Erythroblast (primary cell): Measurements from ENCODE around the gene INPP4B.

Source experiments
- DNase-seq, 2 experiments: peaks; one replicate each; lab custom pipeline; 2025; lab: John Stamatoyannopoulos, UW
- GATA1 ChIP-seq: IDR thresholded peaks from 2 replicates; pipeline ENCODE4 v1.6.1; 2011; ENCODE audit warnings: low read depth, mild to moderate bottlenecking, control low read depth, low read length, moderate library complexity
- POLR2A ChIP-seq: IDR thresholded peaks from 2 replicates; pipeline ENCODE4 v1.6.1; 2011; ENCODE audit warnings: mild to moderate bottlenecking, low read length

INPP4B gene

DNA sequence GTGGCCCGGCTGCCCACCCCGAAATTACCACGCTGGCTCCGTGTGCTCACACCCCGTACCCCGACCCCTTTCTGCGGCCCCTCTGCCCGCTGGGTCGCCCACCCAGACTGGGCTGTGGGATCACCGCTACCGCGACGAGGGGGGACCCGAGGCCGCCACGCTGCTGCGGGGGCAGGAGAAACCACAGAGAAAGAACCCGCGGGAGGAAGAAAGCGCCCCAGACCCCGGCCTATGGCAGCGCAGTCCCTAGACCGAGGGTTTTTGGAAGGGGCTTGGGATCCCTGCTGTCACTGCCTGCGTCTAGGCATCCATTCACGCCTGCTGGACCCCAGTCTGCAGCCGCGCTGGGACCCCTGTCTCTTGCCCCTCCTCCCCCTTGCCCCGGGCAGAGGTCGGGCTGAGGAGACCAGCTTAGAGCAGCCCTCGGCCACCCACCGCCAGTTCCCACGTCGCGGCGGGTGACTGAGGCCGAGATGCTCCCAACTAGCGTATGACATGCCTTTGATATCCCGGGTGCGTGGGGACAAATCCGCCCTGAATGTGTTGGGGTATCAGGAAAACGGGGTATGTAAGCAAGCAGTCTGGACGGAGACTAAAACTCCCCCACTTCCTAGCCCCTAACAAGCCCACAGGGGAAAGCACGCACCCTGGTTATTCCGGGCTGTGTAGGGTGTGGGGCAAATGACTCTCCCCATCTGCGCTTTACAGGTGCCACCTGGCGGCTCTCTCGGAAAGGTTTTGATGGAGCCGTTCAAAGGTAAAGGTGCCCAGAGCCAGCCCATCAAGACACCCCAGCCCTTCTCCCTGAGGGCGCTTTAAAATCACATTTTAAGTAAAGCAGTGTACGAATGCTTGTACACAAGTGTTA lies 862 bp upstream of the INPP4B start:
- peak; percentile 9 to 33 for DNase-seq
- TF ChIP-seq POLR2A (no peak), GATA1 (no peak)

GRCh38 chr4:142845293-142846107 lies 601 bp downstream of the INPP4B start:
- TF ChIP-seq POLR2A: no peak
- TF ChIP-seq GATA1: no peak
- no peak for DNase-seq

GRCh38 chr4:142844782-142845181 lies 1.3 kb downstream of the INPP4B start:
- TF ChIP-seq GATA1 (no peak), POLR2A (no peak)
- no peak for DNase-seq

GRCh38 chr4:142840516-142841123 lies 5.5 kb downstream of the INPP4B start:
- DNase-seq: peak; percentile 13 to 54
- TF ChIP-seq GATA1 (no peak), POLR2A (no peak)

GRCh38 chr4:142838778-142839177 lies 7.3 kb downstream of the INPP4B start:
- DNase-seq: no peak
- TF ChIP-seq GATA1: no peak
- no peak for TF ChIP-seq POLR2A

DNA sequence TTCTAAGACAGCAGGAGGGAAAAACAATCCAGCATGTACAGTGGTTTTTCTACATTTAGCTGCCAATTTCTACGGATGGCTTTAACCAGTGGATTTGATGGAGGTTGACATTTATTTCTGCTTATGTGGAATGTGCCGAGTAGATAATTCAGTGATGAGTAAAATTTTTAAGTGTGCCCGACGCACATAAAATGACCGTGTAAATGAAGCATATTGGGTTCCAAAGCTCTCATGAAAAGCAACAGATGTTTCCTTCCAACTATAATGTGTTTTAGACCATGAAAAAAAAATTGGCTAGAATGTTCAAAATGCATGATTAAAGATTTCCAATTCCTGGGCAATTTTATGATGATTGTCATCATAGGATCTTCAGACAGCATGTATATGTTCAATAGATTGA lies 14.1 kb downstream of the INPP4B start:
- DNase-seq: no peak
- TF ChIP-seq GATA1 (no peak), POLR2A (no peak)

GRCh38 chr4:142826503-142827241 lies 19.4 kb downstream of the INPP4B start:
- TF ChIP-seq GATA1 (no peak), POLR2A (no peak)

GRCh38 chr4:142824368-142824767 lies 21.7 kb downstream of the INPP4B start:
- TF ChIP-seq GATA1 (no peak), POLR2A (no peak)
- DNase-seq: no peak

More at GRCh38 chr4:142826503-142827241, 19.4 kb downstream of the INPP4B start:
- DNase-seq: no peak

DNA sequence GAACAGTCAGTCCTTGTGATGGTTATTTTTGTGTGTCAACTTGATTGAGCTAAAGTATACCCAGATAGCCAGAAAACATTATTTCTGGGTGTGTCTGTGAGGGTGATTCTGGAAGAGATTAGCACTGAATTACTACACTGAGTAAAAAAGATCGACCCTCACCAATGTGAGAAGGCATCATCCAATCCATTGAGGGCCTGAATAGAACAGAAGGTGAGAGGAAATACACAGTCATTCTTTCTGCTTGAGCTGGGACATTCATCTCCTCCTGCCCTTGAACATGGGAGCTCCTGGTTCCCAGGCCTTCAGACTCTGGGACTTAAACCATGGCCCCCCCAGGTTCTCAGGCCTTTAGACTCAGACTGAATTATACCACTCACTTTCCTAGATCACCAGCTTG lies 22.3 kb downstream of the INPP4B start:
- no peak for TF ChIP-seq GATA1
- no peak for TF ChIP-seq POLR2A
- DNase-seq: no peak

DNA sequence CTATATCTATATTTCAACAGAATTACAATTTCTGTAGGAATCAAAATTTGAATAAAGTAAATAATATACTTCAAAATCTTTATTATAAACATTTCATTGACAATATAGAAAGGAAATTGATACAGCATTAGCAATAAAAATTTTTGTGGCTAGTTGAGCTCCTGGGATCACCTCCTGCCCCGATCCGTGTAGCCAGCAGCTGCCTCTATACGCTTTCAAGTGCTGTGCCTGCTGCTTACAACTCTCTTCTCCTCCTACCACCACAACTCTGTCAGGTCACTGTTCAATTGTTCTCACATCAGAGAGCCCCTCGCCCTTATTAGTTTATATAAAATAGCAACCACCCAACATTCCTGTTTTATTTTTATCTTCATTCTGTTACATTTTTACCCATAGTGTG lies 27.6 kb downstream of the INPP4B start:
- TF ChIP-seq POLR2A (no peak), GATA1 (no peak)
- no peak for DNase-seq

- TF ChIP-seq POLR2A (no peak), GATA1 (no peak)
- DNase-seq: no peak
Measured at GRCh38 chr4:142818031-142818430, 28.1 kb downstream of the INPP4B start.

DNA sequence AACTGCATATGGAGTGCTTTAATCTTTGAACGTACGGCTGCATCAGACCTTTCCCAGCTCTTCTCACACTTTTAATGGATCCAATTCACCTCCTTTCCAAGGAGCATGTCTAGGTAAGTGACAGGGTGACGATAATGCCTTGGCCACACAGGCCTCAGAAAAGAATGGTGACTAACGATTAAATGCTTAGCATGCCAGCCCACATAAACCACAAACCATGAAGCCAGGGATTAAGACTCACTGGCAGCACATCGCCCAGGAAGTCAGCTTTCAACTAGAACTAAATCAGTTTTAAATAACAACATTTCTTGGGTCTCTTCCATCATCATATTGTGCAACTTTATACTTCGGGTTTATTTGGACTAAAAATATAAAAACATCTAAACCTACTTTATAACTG lies 28.7 kb downstream of the INPP4B start:
- TF ChIP-seq POLR2A (no peak), GATA1 (no peak)
- DNase-seq: no peak

GRCh38 chr4:142815834-142816233 lies 30.3 kb downstream of the INPP4B start:
- DNase-seq: no peak
- no peak for TF ChIP-seq GATA1
